GM12878 (cell line): ENCODE results near the gene ZNF764.

Experiments
- CBFB ChIP-seq: IDR thresholded peaks from 2 replicates; pipeline ENCODE4 v1.6.1; 2016; ENCODE audit warnings: antibody characterized with exemption, low read depth
- GATAD2B ChIP-seq: fragments of 450-650 bp; conservative IDR thresholded peaks from 2 replicates; pipeline ENCODE4 v1.6.1; 2017; ENCODE audit warnings: low read depth, mild to moderate bottlenecking, moderate library complexity
- POLR2AphosphoS5 ChIP-seq: IDR thresholded peaks from 2 replicates; pipeline ENCODE4 v1.6.1; 2011; ENCODE audit warnings: mild to moderate bottlenecking, low read length, inconsistent platforms
- RB1 ChIP-seq: fragments of 450-650 bp; formaldehyde crosslinking; IDR thresholded peaks from 2 replicates; pipeline ENCODE4 v1.6.1; 2017; ENCODE audit warnings: mild to moderate bottlenecking, borderline replicate concordance
- TCF12 ChIP-seq: IDR thresholded peaks from 2 replicates; pipeline ENCODE4 v1.6.1; 2011; ENCODE audit warnings: low read depth, mild to moderate bottlenecking, low read length
- TF ChIP-seq, protein P1 (sequence below), 3 experiments: IDR thresholded peaks in 2 of 3; conservative IDR thresholded peaks in 1 of 3; 2 replicates each; pipeline ENCODE4 v1.5.1; 2011; ENCODE audit warnings: low read depth in 3 of 3, low read length in 3 of 3, mild to moderate bottlenecking in 3 of 3, control low read depth in 2 of 3, moderate library complexity in 2 of 3, inconsistent platforms in 1 of 3, mixed read lengths in 1 of 3; ENCODE audit not compliant: control insufficient read depth in 2 of 3, insufficient read depth in 1 of 3; ENCODE audit errors: extremely low read depth in 1 of 3
- TF ChIP-seq, protein P2 (sequence below): fragments of 450-650 bp; IDR thresholded peaks from 2 replicates; pipeline ENCODE4 v1.6.1; 2017; ENCODE audit warnings: mild to moderate bottlenecking, moderate library complexity

DNA sequence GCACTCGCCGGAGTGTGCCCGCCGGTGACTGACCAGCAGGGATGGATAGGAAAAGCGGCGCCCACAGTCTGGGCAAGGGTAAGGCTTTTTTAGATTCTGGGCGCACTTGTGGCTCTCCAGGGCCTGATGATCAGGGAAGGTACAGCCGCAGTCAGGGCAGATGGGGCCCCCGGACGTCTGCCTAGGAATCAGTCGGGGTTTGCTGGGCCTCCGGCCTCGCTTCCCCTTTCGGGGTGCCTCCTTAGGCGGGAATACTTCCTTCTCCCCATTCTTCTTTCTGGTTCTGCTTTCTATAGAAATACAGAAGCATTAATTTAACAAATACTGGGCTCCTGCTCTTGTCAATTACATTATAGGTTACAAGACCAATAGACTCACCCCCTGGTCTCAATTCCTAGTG is 47.0 kb upstream of the ZNF764 start:
- TF ChIP-seq, protein P1, sequence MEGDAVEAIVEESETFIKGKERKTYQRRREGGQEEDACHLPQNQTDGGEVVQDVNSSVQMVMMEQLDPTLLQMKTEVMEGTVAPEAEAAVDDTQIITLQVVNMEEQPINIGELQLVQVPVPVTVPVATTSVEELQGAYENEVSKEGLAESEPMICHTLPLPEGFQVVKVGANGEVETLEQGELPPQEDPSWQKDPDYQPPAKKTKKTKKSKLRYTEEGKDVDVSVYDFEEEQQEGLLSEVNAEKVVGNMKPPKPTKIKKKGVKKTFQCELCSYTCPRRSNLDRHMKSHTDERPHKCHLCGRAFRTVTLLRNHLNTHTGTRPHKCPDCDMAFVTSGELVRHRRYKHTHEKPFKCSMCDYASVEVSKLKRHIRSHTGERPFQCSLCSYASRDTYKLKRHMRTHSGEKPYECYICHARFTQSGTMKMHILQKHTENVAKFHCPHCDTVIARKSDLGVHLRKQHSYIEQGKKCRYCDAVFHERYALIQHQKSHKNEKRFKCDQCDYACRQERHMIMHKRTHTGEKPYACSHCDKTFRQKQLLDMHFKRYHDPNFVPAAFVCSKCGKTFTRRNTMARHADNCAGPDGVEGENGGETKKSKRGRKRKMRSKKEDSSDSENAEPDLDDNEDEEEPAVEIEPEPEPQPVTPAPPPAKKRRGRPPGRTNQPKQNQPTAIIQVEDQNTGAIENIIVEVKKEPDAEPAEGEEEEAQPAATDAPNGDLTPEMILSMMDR (IDR thresholded peaks at IDR 0.05 in 2 of 3, conservative IDR thresholded peaks at IDR 0.05 in 1 of 3; ENCODE audit: control insufficient read depth in 2 of 3, extremely low read depth in 1 of 3, insufficient read depth in 1 of 3, low read depth in 3 of 3, low read length in 3 of 3): no peak
- TF ChIP-seq TCF12 (no peak), RB1 (no peak), CBFB (no peak), POLR2AphosphoS5 (no peak), GATAD2B (no peak)
- TF ChIP-seq, protein P2, sequence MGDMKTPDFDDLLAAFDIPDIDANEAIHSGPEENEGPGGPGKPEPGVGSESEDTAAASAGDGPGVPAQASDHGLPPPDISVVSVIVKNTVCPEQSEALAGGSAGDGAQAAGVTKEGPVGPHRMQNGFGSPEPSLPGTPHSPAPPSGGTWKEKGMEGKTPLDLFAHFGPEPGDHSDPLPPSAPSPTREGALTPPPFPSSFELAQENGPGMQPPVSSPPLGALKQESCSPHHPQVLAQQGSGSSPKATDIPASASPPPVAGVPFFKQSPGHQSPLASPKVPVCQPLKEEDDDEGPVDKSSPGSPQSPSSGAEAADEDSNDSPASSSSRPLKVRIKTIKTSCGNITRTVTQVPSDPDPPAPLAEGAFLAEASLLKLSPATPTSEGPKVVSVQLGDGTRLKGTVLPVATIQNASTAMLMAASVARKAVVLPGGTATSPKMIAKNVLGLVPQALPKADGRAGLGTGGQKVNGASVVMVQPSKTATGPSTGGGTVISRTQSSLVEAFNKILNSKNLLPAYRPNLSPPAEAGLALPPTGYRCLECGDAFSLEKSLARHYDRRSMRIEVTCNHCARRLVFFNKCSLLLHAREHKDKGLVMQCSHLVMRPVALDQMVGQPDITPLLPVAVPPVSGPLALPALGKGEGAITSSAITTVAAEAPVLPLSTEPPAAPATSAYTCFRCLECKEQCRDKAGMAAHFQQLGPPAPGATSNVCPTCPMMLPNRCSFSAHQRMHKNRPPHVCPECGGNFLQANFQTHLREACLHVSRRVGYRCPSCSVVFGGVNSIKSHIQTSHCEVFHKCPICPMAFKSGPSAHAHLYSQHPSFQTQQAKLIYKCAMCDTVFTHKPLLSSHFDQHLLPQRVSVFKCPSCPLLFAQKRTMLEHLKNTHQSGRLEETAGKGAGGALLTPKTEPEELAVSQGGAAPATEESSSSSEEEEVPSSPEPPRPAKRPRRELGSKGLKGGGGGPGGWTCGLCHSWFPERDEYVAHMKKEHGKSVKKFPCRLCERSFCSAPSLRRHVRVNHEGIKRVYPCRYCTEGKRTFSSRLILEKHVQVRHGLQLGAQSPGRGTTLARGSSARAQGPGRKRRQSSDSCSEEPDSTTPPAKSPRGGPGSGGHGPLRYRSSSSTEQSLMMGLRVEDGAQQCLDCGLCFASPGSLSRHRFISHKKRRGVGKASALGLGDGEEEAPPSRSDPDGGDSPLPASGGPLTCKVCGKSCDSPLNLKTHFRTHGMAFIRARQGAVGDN: no peak
